T-helper 2 cell treated with Interferon-gamma antibody and Interleukin-4, amounts not matched to agents 5 μg/mL and 100 μg/mL, for 36 hours (primary cell): ENCODE measurements around the gene ZNF787.
"Not testable (repeated sequence)": the region's sequence is repeated elsewhere in the genome, so short reads cannot be mapped to it uniquely, and the experiment has no call there.

ENCODE experiments used
- DNase-seq: peaks from one replicate; pipeline ENCODE4 v3.0.0; 2021; ENCODE audit warnings: low spot score
- H3K27ac Mint-ChIP-seq: one replicate; pipeline ENCODE4 v1.8.0; 2021; ENCODE audit warnings: mild to moderate bottlenecking, mixed read lengths
- H3K27me3 Mint-ChIP-seq: one replicate; pipeline ENCODE4 v1.8.0; 2021; ENCODE audit warnings: low read depth, mixed read lengths
- H3K36me3 Mint-ChIP-seq: one replicate; pipeline ENCODE4 v1.8.0; 2021; ENCODE audit warnings: low read depth, mixed read lengths
- H3K4me1 Mint-ChIP-seq: one replicate; pipeline ENCODE4 v1.8.0; 2021; ENCODE audit warnings: low read depth, mixed read lengths
- H3K4me3 Mint-ChIP-seq: one replicate; pipeline ENCODE4 v1.8.0; 2022; ENCODE audit warnings: mild to moderate bottlenecking, moderate library complexity, mixed read lengths
- H3K9me3 Mint-ChIP-seq: one replicate; pipeline ENCODE4 v1.8.0; 2021; ENCODE audit warnings: mixed read lengths

Gene ZNF787

DNA sequence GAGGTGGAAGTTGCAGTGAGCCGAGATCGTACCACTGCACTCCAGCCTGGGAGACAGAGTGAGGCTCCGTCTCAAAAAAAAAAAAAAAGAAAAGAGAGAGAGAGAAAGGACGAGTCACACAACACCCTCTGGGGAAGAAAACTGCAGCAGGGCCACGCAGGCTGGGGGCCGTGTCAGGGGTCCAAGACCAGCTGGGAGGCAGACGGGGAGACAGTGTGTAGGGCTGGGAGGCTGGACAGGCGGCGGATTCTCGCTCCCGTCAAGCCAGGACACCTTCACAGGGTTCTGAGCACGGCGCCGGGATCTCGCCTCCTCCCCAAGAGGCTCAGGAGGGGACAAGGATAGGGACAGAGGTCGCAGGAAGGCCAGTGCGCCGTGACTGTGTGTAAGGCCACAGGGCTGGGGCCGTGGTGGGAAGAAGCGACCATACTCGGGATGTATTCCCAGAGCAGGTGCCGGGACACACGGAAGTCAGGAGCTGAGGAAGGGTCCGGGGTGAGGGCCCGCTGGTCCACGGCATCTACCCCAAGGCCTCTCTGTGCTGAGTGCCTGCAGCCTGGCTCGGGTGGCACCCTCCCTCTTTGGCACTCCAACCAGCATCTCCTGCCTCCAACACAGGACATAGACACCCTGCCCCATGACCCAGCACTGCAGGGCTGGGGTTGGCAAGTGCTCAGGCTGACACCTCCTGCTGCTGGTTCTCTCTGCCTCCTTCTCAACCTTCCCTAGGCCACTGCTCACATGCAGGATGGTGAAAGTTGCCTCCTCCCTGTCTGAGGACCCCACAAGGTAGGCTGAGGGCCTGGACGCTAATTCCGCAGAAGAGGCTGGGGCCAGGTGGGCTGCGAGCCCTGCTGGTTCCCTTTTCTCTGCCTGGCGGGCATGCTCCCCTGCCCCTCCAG lies 21.2 kb downstream of the ZNF787 start:
- Mint-ChIP-seq H3K9me3 (no peaks in the 10 kb centered on the region), H3K4me1 (no peaks in the 10 kb centered on the region), H3K27ac (no peak overlapping the region), H3K4me3 (no peak overlapping the region), H3K36me3 (peaks cover 17% of the 10 kb centered on the region), H3K27me3 (no peaks in the 10 kb centered on the region)
- no peak for DNase-seq

DNA sequence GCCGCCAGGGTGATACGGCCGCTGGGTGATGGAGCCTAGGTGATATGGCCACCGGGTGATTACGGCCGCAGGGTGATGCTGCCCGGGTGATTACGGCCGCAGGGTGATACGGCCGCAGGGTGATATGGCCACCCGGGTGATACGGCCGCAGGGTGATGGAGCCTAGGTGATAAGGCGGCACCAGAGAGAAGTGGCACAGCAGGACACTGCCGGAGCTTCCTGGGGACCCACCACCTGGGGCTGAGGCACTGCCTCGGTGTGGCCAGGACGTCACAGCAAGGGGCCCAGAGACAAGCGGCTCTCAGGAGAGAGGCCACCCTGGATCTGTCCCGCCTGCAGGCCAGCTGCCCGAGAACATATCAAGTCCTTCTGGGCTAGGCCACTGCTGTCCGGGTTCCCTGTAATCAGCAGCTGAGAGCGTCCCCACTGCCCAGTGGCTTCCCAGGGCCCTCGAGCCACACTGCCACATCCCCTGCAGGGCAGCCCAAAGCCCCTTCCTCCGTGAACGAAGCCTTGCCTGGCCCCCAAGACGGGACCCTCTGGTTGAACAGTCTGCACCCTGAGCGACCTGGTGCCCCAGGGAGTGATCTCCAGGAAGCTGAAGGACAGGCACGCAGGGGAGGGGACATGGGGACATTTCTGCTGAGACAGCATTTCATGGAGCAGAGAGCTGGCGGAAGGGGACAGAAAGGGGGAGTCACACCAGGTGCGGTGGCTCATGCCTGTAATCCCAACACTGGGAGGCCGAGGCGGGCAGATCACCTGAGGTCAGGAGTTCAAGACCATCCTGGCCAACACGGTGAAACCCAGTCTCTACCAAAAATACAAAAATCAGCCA lies 22.1 kb downstream of the ZNF787 start:
- H3K4me1 Mint-ChIP-seq: no peaks in the 10 kb centered on the region
- no peak overlapping the region for H3K4me3 Mint-ChIP-seq
- no peaks in the 10 kb centered on the region for H3K9me3 Mint-ChIP-seq
- H3K36me3 Mint-ChIP-seq: peaks cover 21% of the 10 kb centered on the region
- DNase-seq: no peak
- H3K27ac Mint-ChIP-seq: no peak overlapping the region
- H3K27me3 Mint-ChIP-seq: no peaks in the 10 kb centered on the region

DNA sequence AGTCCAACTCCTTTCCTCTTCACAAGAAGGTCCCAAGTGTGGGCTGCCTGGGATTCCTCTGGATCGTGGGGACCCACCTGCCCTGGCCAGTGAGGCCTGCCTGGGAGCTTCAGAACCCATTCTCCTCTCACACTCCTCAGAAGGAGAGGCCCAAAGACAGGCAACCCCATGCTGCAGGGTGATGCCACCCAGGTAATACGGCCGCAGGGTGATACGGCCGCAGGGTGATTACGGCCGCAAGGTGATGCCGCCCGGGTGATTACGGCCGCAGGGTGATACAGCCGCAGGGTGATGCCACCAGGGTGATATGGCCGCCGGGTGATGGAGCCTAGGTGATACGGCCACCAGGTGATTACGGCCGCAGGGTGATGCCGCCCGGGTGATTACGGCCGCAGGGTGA lies 22.9 kb downstream of the ZNF787 start:
- peaks cover 27% of the 10 kb centered on the region for H3K36me3 Mint-ChIP-seq
- not testable (repeated sequence) for H3K4me3 Mint-ChIP-seq, H3K27me3 Mint-ChIP-seq, H3K27ac Mint-ChIP-seq, H3K4me1 Mint-ChIP-seq, H3K9me3 Mint-ChIP-seq, DNase-seq

DNA sequence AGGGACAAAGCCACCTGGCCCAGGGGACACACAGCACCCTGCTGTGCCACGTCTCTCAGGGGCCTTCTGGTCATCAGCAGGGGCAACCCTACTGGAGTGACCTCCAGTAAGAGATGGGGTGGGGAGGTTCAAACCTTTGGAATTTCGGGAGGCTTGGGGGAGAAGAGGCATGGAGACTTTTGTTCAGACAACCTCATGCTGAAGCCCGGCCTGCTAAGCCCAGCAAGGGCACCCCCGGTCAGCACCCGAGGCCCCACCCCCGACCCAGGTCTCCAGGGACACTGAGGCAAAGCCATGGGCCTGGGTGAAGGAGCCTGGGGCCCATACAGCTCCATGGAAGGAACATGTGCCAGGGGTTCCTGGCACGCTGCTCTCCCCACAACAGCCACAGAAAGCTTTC lies 23.3 kb downstream of the ZNF787 start:
- Mint-ChIP-seq H3K4me3 (no peak overlapping the region), H3K27me3 (no peaks in the 10 kb centered on the region), H3K27ac (no peak overlapping the region), H3K9me3 (peaks cover 10% of the 10 kb centered on the region), H3K4me1 (no peaks in the 10 kb centered on the region), H3K36me3 (peaks cover 30% of the 10 kb centered on the region)
- no peak for DNase-seq

DNA sequence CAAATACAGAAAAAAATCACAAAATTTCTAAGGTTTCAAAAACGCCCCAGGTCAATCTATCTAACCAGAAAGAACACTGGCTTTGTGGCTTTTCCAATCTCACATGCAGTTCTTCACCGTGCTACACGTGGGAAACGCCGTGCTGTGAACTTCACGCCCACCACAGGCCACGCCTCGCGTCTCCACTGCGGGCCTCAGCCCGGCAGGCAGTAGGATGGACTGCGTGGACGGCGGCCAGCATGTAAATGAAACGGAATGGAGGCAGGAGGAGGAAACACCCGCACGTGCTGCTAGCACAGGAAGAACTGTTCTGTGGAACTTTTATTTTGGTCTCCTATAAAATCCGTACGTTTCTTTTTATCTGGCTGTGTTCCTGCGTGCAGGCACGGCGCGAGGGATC lies 23.8 kb downstream of the ZNF787 start:
- no peak for DNase-seq
- Mint-ChIP-seq H3K9me3 (peaks cover 13% of the 10 kb centered on the region), H3K27ac (no peak overlapping the region), H3K27me3 (no peaks in the 10 kb centered on the region), H3K4me1 (no peaks in the 10 kb centered on the region), H3K36me3 (peaks cover 33% of the 10 kb centered on the region), H3K4me3 (no peak overlapping the region)

DNA sequence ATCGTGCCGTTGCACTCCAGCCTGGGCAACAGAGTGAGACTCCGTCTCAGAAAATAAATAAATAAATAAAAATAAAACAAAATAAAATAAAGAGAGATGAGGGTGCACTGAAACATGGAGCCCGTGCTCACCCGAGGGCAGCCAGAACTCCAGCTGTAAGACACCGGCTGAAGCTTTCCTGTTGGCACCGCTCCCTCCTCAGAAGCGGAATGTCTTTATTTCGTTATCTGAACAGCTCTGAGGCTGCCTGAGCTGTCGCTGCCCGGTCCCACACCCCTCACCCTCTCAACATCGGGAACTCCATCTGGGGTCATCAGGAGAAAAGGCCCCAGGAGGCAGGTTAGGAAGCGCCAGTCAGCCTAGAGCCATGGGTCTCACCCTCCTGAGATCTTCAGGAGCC lies 24.4 kb downstream of the ZNF787 start:
- Mint-ChIP-seq H3K9me3 (peaks cover 13% of the 10 kb centered on the region), H3K4me1 (no peaks in the 10 kb centered on the region), H3K36me3 (peaks cover 33% of the 10 kb centered on the region), H3K27me3 (no peaks in the 10 kb centered on the region), H3K27ac (no peak overlapping the region), H3K4me3 (no peak overlapping the region)
- no peak for DNase-seq

- peaks cover 13% of the 10 kb centered on the region for H3K9me3 Mint-ChIP-seq
- H3K27me3 Mint-ChIP-seq: no peaks in the 10 kb centered on the region
- H3K4me3 Mint-ChIP-seq: no peak overlapping the region
- no peak for DNase-seq
- no peak overlapping the region for H3K27ac Mint-ChIP-seq
- H3K4me1 Mint-ChIP-seq: no peaks in the 10 kb centered on the region
- H3K36me3 Mint-ChIP-seq: peaks cover 39% of the 10 kb centered on the region
These were observed 26.6 kb downstream of the ZNF787 start for GRCh38 chr19:56094449-56094848.

GRCh38 chr19:56092685-56093631 lies 28.1 kb downstream of the ZNF787 start:
- Mint-ChIP-seq H3K36me3 (peaks cover 38% of the 10 kb centered on the region), H3K9me3 (peaks cover 13% of the 10 kb centered on the region), H3K27me3 (no peaks in the 10 kb centered on the region), H3K27ac (no peak overlapping the region), H3K4me1 (no peaks in the 10 kb centered on the region), H3K4me3 (no peak overlapping the region)
- no peak for DNase-seq

DNA sequence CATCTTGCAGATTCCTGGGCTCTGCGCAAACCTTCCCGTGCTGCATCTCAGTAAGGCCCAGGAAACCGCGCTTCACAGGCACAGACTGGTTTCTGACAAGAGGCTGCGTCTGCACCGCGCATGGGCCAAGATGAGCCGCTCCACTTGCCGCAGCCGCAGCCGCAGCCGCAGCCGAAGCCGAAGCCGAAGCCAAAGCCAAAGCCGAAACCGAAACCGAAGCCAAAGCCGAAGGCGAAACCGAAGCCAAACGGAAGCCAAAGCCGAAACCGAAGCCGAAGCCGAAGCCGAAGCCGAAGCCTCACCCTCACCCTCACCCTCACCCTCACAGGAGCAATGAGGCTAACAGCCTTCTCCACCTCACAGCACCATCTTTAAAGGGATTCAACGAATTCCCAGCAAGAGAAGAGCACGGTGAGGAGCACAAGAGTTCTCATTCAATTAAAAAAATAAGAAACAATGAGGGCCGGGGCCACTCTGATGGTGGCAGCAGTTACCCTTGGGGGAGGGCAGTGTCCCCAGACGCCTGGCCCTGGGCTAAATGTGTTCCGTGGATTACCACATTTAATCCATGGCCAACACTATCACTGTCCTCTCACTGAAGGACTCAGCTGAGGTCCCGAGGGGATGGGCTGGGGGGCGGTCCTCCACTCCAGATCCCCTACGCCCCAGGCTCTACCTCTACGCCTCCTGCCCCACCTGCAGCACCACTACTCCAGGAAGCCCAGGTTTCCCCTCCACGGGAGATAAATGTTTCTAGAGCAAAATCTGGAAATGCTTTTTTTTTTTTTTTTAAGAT lies 29.1 kb downstream of the ZNF787 start:
- Mint-ChIP-seq H3K36me3 (peaks cover 40% of the 10 kb centered on the region), H3K9me3 (peaks cover 13% of the 10 kb centered on the region), H3K4me3 (no peak overlapping the region), H3K27ac (no peak overlapping the region), H3K27me3 (no peaks in the 10 kb centered on the region), H3K4me1 (no peaks in the 10 kb centered on the region)
- DNase-seq: no peak

GRCh38 chr19:56091066-56091490 lies 30.0 kb downstream of the ZNF787 start:
- Mint-ChIP-seq H3K4me1 (no peaks in the 10 kb centered on the region), H3K9me3 (peaks cover 13% of the 10 kb centered on the region), H3K27ac (no peak overlapping the region), H3K36me3 (peaks cover 40% of the 10 kb centered on the region), H3K27me3 (no peaks in the 10 kb centered on the region), H3K4me3 (no peak overlapping the region)
- DNase-seq: no peak

- DNase-seq: no peak
- Mint-ChIP-seq H3K27ac (no peak overlapping the region), H3K27me3 (no peaks in the 10 kb centered on the region), H3K4me3 (no peak overlapping the region), H3K9me3 (peaks cover 13% of the 10 kb centered on the region), H3K36me3 (peaks cover 26% of the 10 kb centered on the region), H3K4me1 (no peaks in the 10 kb centered on the region)
These were observed 31.8 kb downstream of the ZNF787 start for GRCh38 chr19:56089344-56089743.

- H3K36me3 Mint-ChIP-seq: peaks cover 23% of the 10 kb centered on the region
- no peak for DNase-seq
- no peaks in the 10 kb centered on the region for H3K4me1 Mint-ChIP-seq
- no peak overlapping the region for H3K4me3 Mint-ChIP-seq
- H3K9me3 Mint-ChIP-seq: peaks cover 12% of the 10 kb centered on the region
- H3K27ac Mint-ChIP-seq: no peak overlapping the region
- no peaks in the 10 kb centered on the region for H3K27me3 Mint-ChIP-seq
These were observed 32.4 kb downstream of the ZNF787 start for GRCh38 chr19:56088497-56089215.
